GM06990 (cell line): ENCODE results near the gene GCDH.
"Not testable (repeated sequence)": the region's sequence is repeated elsewhere in the genome, so short reads cannot be mapped to it uniquely, and the experiment has no call there.

Source experiments
- DNase-seq: peaks from one replicate; pipeline ENCODE4 v3.0.0-alpha.2; 2011; ENCODE audit not compliant: insufficient read length; ENCODE audit errors: extremely low read depth
- H3K27me3 ChIP-seq: replicated peaks from 2 replicates; pipeline ENCODE4 v1.6.0; 2011; ENCODE audit warnings: low read length; ENCODE audit not compliant: control insufficient read depth, insufficient read depth
- H3K36me3 ChIP-seq: 2 replicates; pipeline ENCODE4 v1.5.1; 2011; ENCODE audit warnings: low read length; ENCODE audit not compliant: control insufficient read depth, insufficient read depth
- H3K4me3 ChIP-seq: replicated peaks from 2 replicates; pipeline ENCODE4 v1.5.1; 2011; ENCODE audit warnings: low read depth, mild to moderate bottlenecking, control low read depth, low read length
- CTCF ChIP-seq: IDR thresholded peaks from 2 replicates; pipeline ENCODE4 v1.5.1; 2011; ENCODE audit warnings: low read length, control low read depth, mild to moderate bottlenecking, inconsistent platforms; ENCODE audit not compliant: insufficient read depth, poor library complexity, severe bottlenecking

The GCDH gene

GRCh38 chr19:12907166-12907565, 16.2 kb downstream of the GCDH start:
- no peak for TF ChIP-seq CTCF
- Histone ChIP-seq H3K4me3 (no peak overlapping the region), H3K36me3 (no peaks in the 10 kb centered on the region), H3K27me3 (no peaks in the 10 kb centered on the region)
- no peak for DNase-seq

GRCh38 chr19:12912571-12912970, 21.6 kb downstream of the GCDH start:
- TF ChIP-seq CTCF: no peak
- Histone ChIP-seq H3K4me3 (no peak overlapping the region), H3K36me3 (no peaks in the 10 kb centered on the region), H3K27me3 (no peaks in the 10 kb centered on the region)
- DNase-seq: no peak

GRCh38 chr19:12913011-12913561, 22.1 kb downstream of the GCDH start:
- no peak for DNase-seq
- no peaks in the 10 kb centered on the region for H3K36me3 ChIP-seq
- no peaks in the 10 kb centered on the region for H3K27me3 ChIP-seq
- H3K4me3 ChIP-seq: no peak overlapping the region
- no peak for TF ChIP-seq CTCF

GRCh38 chr19:12913851-12914690, 23.1 kb downstream of the GCDH start:
- H3K27me3 ChIP-seq: no peaks in the 10 kb centered on the region
- DNase-seq: no peak
- TF ChIP-seq CTCF: no peak
- no peak overlapping the region for H3K4me3 ChIP-seq
- no peaks in the 10 kb centered on the region for H3K36me3 ChIP-seq

- not testable (repeated sequence) for H3K27me3 ChIP-seq, H3K4me3 ChIP-seq, DNase-seq, H3K36me3 ChIP-seq
These were observed 24.9 kb downstream of the GCDH start for GRCh38 chr19:12915860-12916259.

- DNase-seq: no peak
- Histone ChIP-seq H3K27me3 (no peaks in the 10 kb centered on the region), H3K4me3 (no peak overlapping the region), H3K36me3 (peaks cover 4% of the 10 kb centered on the region)
- no peak for TF ChIP-seq CTCF
These were observed 27.3 kb downstream of the GCDH start for GRCh38 chr19:12918253-12918652.
